H1 (cell line): Measurements from ENCODE around the gene CBLN1. TPM values are rescaled to one million over a fixed set of nuclear protein-coding genes. Genes with fewer than 3 reads are reported as not detected.
A peak's percentile ranks its signal among the peaks of the same experiment; 100 is the strongest.

Experiments used
- CTCF ChIA-PET: fragments of 300-600 bp; sonication (Branson Sonifier 250); formaldehyde crosslinking; loops from one replicate; lab custom pipeline; 2021; ENCODE audit not compliant: partially characterized antibody; lab: Charles Lee
- POLR2A ChIA-PET: fragments of 300-600 bp; sonication (Branson Sonifier 250); formaldehyde crosslinking; loops from one replicate; lab custom pipeline; 2021; ENCODE audit warnings: inconsistent platforms; ENCODE audit not compliant: partially characterized antibody; lab: Charles Lee
- DNase-seq, 2 experiments: peaks; one replicate each; pipeline versions ENCODE4 v3.0.0 to v3.0.0-alpha.2; 2010 to 2022; ENCODE audit warnings: low spot score in 2 of 2, low read depth in 1 of 2, mixed read lengths in 1 of 2
- FAIRE-seq: peaks from 2 replicates; lab custom pipeline; 2011; peaks lifted over from hg19 to GRCh38; lab: Jason Lieb, UNC
- H2AFZ ChIP-seq: 2 replicates; pipeline ENCODE4 v1.8.1; 2012; ENCODE audit warnings: low read length, inconsistent platforms
- H2AK5ac ChIP-seq: 2 replicates; pipeline ENCODE4 v1.6.1; 2013; ENCODE audit warnings: low read depth, low read length
- H2BK120ac ChIP-seq: replicated peaks from 2 replicates; pipeline ENCODE3; 2013; ENCODE audit warnings: low read depth, low read length, inconsistent platforms
- H2BK12ac ChIP-seq: 2 replicates; pipeline ENCODE4 v1.6.1; 2013; ENCODE audit warnings: low read depth, low read length
- H2BK15ac ChIP-seq: 2 replicates; pipeline ENCODE4 v1.6.1; 2013; ENCODE audit warnings: low read length
- H2BK20ac ChIP-seq: 2 replicates; pipeline ENCODE4 v1.6.1; 2013; ENCODE audit warnings: low read length
- H2BK5ac ChIP-seq: 2 replicates; pipeline ENCODE4 v1.6.1; 2013; ENCODE audit warnings: low read depth, low read length
- H3K14ac ChIP-seq: 2 replicates; pipeline ENCODE4 v1.6.1; 2013; ENCODE audit warnings: inconsistent platforms; ENCODE audit not compliant: insufficient read length
- H3K18ac ChIP-seq: 2 replicates; pipeline ENCODE4 v1.6.1; 2013; ENCODE audit warnings: low read length; ENCODE audit errors: extremely low read depth
- H3K23ac ChIP-seq: 2 replicates; pipeline ENCODE4 v1.6.1; 2013; ENCODE audit warnings: inconsistent platforms; ENCODE audit not compliant: insufficient read length
- H3K23me2 ChIP-seq: 2 replicates; pipeline ENCODE4 v1.6.1; 2013; ENCODE audit warnings: low read depth, low read length
- H3K27ac ChIP-seq: 2 replicates; pipeline ENCODE4 v1.6.1; 2011; ENCODE audit warnings: low read depth, low read length, inconsistent platforms
- H3K27me3 ChIP-seq, 4 experiments: replicated peaks in 1 of 4; 1 replicate in 1 of 4; 2 replicates in 3 of 4; pipeline versions ENCODE4 v1.6.1 to v1.8.1; 2011 to 2013; ENCODE audit warnings: low read length in 3 of 4, mild to moderate bottlenecking in 3 of 4, inconsistent platforms in 2 of 4, mixed read lengths in 2 of 4, moderate library complexity in 1 of 4; ENCODE audit not compliant: control insufficient read depth in 3 of 4, insufficient read depth in 3 of 4; ENCODE audit errors: extremely low read depth in 1 of 4
- H3K36me3 ChIP-seq, 4 experiments: 2 replicates each; pipeline versions ENCODE4 v1.6.1 to v1.8.1; 2011 to 2013; ENCODE audit warnings: mild to moderate bottlenecking in 4 of 4, low read length in 3 of 4, moderate library complexity in 2 of 4, control low read depth in 1 of 4, inconsistent platforms in 1 of 4; ENCODE audit not compliant: insufficient read depth in 4 of 4, control insufficient read depth in 2 of 4
- H3K4ac ChIP-seq: replicated peaks from 2 replicates; pipeline ENCODE3; 2013; ENCODE audit warnings: low read length, low read depth, mixed read lengths, inconsistent platforms; ENCODE audit not compliant: insufficient read length
- H3K4me1 ChIP-seq, 4 experiments: replicated peaks in 1 of 4; 1 replicate in 1 of 4; 2 replicates in 3 of 4; pipeline versions ENCODE4 v1.6.1 to v1.8.1; 2011 to 2013; ENCODE audit warnings: low read length in 3 of 4, inconsistent platforms in 2 of 4, mixed read lengths in 1 of 4; ENCODE audit not compliant: insufficient read depth in 4 of 4, control insufficient read depth in 3 of 4
- H3K4me2 ChIP-seq, 2 experiments: 2 replicates each; pipeline versions ENCODE4 v1.6.1 to v1.8.1; 2011 to 2013; ENCODE audit warnings: low read depth in 2 of 2, low read length in 2 of 2, control low read depth in 1 of 2, inconsistent platforms in 1 of 2, mild to moderate bottlenecking in 1 of 2; ENCODE audit not compliant: insufficient read depth in 1 of 2
- H3K4me3 ChIP-seq, 4 experiments: fragments of 200-600, 300-600 bp in 1 of 4; sonication (generic), shearing (Covaris generic), sonication (Bioruptor Twin) in 1 of 4; 2 replicates each; pipeline versions ENCODE4 v1.5.1 to v1.8.1; 2011 to 2016; ENCODE audit warnings: low read length in 4 of 4, low read depth in 3 of 4, control low read depth in 2 of 4, inconsistent platforms in 2 of 4, mild to moderate bottlenecking in 2 of 4, mixed read lengths in 1 of 4, moderate library complexity in 1 of 4; ENCODE audit not compliant: insufficient read depth in 2 of 4; ENCODE audit errors: extremely low read depth in 1 of 4
- H3K56ac ChIP-seq: replicated peaks from 2 replicates; pipeline ENCODE3; 2013; ENCODE audit warnings: low read depth, mild to moderate bottlenecking, mixed read lengths, low read length, inconsistent platforms; ENCODE audit not compliant: insufficient read length
- H3K79me1 ChIP-seq: 2 replicates; pipeline ENCODE4 v1.6.1; 2013; ENCODE audit warnings: low read depth, low read length, control low read depth
- H3K79me2 ChIP-seq, 2 experiments: 2 replicates each; pipeline versions ENCODE4 v1.6.1 to v1.8.1; 2012 to 2013; ENCODE audit warnings: low read length in 2 of 2, mild to moderate bottlenecking in 2 of 2, inconsistent platforms in 1 of 2; ENCODE audit not compliant: insufficient read depth in 2 of 2, control insufficient read depth in 1 of 2
- H3K9ac ChIP-seq, 4 experiments: replicated peaks in 1 of 4; 1 replicate in 1 of 4; 2 replicates in 3 of 4; pipeline versions ENCODE4 v1.6.1 to v1.8.1; 2011 to 2013; ENCODE audit warnings: low read depth in 3 of 4, low read length in 3 of 4, control low read depth in 2 of 4, mild to moderate bottlenecking in 2 of 4, moderate library complexity in 2 of 4, inconsistent platforms in 1 of 4; ENCODE audit errors: extremely low read depth in 1 of 4
- H3K9me3 ChIP-seq, 2 experiments: 2 replicates each; pipeline versions ENCODE4 v1.6.1 to v1.8.1; 2012 to 2013; ENCODE audit warnings: mild to moderate bottlenecking in 2 of 2, moderate library complexity in 2 of 2, control low read depth in 1 of 2, inconsistent platforms in 1 of 2, low read depth in 1 of 2, low read length in 1 of 2, mixed read lengths in 1 of 2; ENCODE audit not compliant: insufficient read depth in 2 of 2
- H4K20me1 ChIP-seq, 2 experiments: replicated peaks in 1 of 2; 2 replicates each; pipeline versions ENCODE3 to v1.8.1; 2011 to 2013; ENCODE audit warnings: inconsistent platforms in 2 of 2, low read length in 2 of 2, mild to moderate bottlenecking in 1 of 2; ENCODE audit not compliant: insufficient read depth in 2 of 2, control insufficient read depth in 1 of 2
- H4K5ac ChIP-seq: 2 replicates; pipeline ENCODE4 v1.6.1; 2013; ENCODE audit warnings: low read length, low read depth, mixed read lengths, inconsistent platforms; ENCODE audit not compliant: insufficient read length
- H4K8ac ChIP-seq: 2 replicates; pipeline ENCODE4 v1.8.0; 2013; ENCODE audit warnings: mild to moderate bottlenecking, moderate library complexity, low read length, inconsistent platforms; ENCODE audit not compliant: insufficient read depth; ENCODE audit errors: extremely low read depth
- H4K91ac ChIP-seq: replicated peaks from 2 replicates; pipeline ENCODE3; 2013; ENCODE audit warnings: low read length, mixed read lengths, inconsistent platforms; ENCODE audit not compliant: insufficient read length
- BACH1 ChIP-seq: IDR thresholded peaks from 2 replicates; pipeline ENCODE4 v1.6.1; 2012; ENCODE audit warnings: low read length, improper control_type of control experiment
- CEBPB ChIP-seq: IDR thresholded peaks from 2 replicates; pipeline ENCODE4 v1.6.1; 2012; ENCODE audit warnings: low read depth, low read length
- EP300 ChIP-seq, 2 experiments: IDR thresholded peaks; 1 replicate in 1 of 2; 2 replicates in 1 of 2; pipeline ENCODE4 v1.6.1; 2011 to 2012; ENCODE audit warnings: low read depth in 2 of 2, low read length in 2 of 2, mild to moderate bottlenecking in 2 of 2, borderline replicate concordance in 1 of 2, inconsistent platforms in 1 of 2, moderate library complexity in 1 of 2
- HDAC2 ChIP-seq, 2 experiments: fragments of 300-600 bp in 1 of 2; sonication (generic) in 1 of 2; IDR thresholded peaks; 2 replicates each; pipeline ENCODE4 v1.6.1; 2011 to 2012; ENCODE audit warnings: low read depth in 2 of 2, low read length in 2 of 2, mild to moderate bottlenecking in 2 of 2, moderate library complexity in 2 of 2, borderline replicate concordance in 1 of 2, inconsistent platforms in 1 of 2
- KDM5A ChIP-seq: fragments of 200-600 bp; IDR thresholded peaks from 2 replicates; pipeline ENCODE4 v1.7.1; 2012; ENCODE audit warnings: mild to moderate bottlenecking, low read length, inconsistent platforms, mixed read lengths
- NANOG ChIP-seq: IDR thresholded peaks from 2 replicates; pipeline ENCODE4 v1.6.1; 2011; ENCODE audit warnings: low read length, low read depth, mild to moderate bottlenecking, inconsistent platforms; ENCODE audit not compliant: insufficient read depth, poor library complexity, severe bottlenecking
- RNF2 ChIP-seq: fragments of 200-900, 300-1000 bp; sonication (generic); IDR thresholded peaks from 2 replicates; pipeline ENCODE4 v1.7.1; 2016; ENCODE audit warnings: borderline replicate concordance, low read depth, mild to moderate bottlenecking, antibody characterized with exemption, low read length; ENCODE audit not compliant: poor library complexity, severe bottlenecking; ENCODE audit errors: missing control alignments
- SAP30 ChIP-seq: fragments of 300-600 bp; sonication (generic); IDR thresholded peaks from 2 replicates; pipeline ENCODE4 v1.7.1; 2012; ENCODE audit warnings: low read length, moderate library complexity, mild to moderate bottlenecking, inconsistent platforms; ENCODE audit not compliant: insufficient read depth, insufficient replicate concordance
- SIN3A ChIP-seq, 2 experiments: IDR thresholded peaks in 1 of 2; conservative IDR thresholded peaks in 1 of 2; 2 replicates each; pipeline ENCODE4 v1.6.1; 2011 to 2012; ENCODE audit warnings: low read length in 2 of 2, improper control_type of control experiment in 1 of 2, low read depth in 1 of 2, mild to moderate bottlenecking in 1 of 2
- TBP ChIP-seq: IDR thresholded peaks from 2 replicates; pipeline ENCODE4 v1.6.1; 2011; ENCODE audit warnings: low read depth, low read length, improper control_type of control experiment
- YY1 ChIP-seq: IDR thresholded peaks from 2 replicates; pipeline ENCODE4 v1.6.1; 2011; ENCODE audit warnings: low read depth, mild to moderate bottlenecking, low read length
- WGBS, 2 experiments: shearing (Covaris generic) in 1 of 2; methylation state at CpG; one replicate each; pipeline versions ENCODE4 v1.1.6 to v1.1.7; 2013 to 2015; ENCODE audit warnings: low lambda C conversion rate in 2 of 2, mixed read lengths in 2 of 2, inconsistent platforms in 1 of 2, low coverage in 1 of 2, missing lambda C conversion rate in 1 of 2; ENCODE audit not compliant: insufficient replicate concordance in 2 of 2, insufficient coverage in 1 of 2, insufficient read length in 1 of 2; ENCODE audit errors: extremely low coverage in 1 of 2, missing lambda C conversion rate in 1 of 2; 5-methylcytosine and 5-hydroxymethylcytosine counted together
- polyA plus RNA-seq, 7 experiments: library from polyadenylated mRNA; depleted of rRNA in 3 of 7; stranded (reverse) in 5 of 7; unstranded in 2 of 7; fragments of >200 nt in 5 of 7; fragments of 200-250 nt in 2 of 7; gene quantifications; 1 replicate in 5 of 7; 2 replicates in 1 of 7; 4 replicates in 1 of 7; pipeline versions ENCODE4 v1.2.1 to v1.2.3, GENCODE V29; 2011 to 2013; ENCODE audit warnings: missing spikeins in 2 of 7, mixed read lengths in 2 of 7
- total RNA-seq: library from RNA; stranded (reverse); fragmentation: NEBNext Ultra II Directional; extraction: Animal tissue kit (Norgen Biotek cat#: 25700); gene quantifications from 2 replicates; pipeline ENCODE4 v1.2.1, GENCODE V29; 2021

The CBLN1 gene
- total and polyA plus RNA-seq, 2 of the 8 experiments (the other 6 are each of a cell fraction or from before 2014, with no cell fraction given): 0.97 to 7.1 TPM

DNA sequence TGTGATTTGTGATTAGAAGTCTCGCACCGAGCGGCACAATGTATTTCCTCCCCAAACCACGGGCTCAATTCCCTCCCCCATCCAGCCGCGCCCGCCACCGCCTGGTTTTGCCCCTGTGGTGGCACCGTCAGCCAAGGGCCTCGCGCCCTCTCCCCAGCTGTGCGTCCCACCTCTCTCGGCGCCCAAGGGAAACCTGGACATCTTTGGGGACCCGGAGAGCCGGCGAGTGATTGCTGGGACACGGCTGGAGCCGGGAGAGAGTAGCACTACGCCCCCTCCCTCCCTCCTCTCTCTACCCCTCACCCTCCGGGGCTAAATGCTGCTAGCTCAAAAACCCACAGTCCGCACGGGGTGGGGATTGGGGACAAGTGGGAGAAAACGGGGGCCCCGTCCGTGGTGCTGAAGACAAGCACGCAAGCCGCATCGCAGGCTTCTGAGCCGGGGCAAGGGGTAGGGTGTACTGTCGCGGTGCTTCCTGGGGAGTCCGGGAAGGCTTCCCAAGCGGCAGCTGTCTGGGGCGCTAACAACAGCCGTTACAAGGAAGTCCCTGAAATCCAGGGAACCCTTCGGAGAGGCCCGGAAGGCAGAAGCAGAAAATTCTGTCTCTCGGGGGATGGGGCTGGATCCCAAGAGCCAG is 1.4 kb downstream of the CBLN1 start:
- H3K14ac ChIP-seq: no peak overlapping the region
- no peaks in the 10 kb centered on the region for H3K36me3 ChIP-seq
- WGBS, 2 experiments: 4% methylated on average over 26 of the region's 39 CpGs; no CpG with 5 or more reads in 1 of the 2 experiments
- H3K27me3 ChIP-seq: peaks cover 74 to 91% (median 89%) of the 10 kb centered on the region in 4 experiments
- no peak overlapping the region for H3K9ac ChIP-seq
- H4K5ac ChIP-seq: no peak overlapping the region
- no peak overlapping the region for H4K91ac ChIP-seq
- peak overlapping the region; percentile 29 to 71 (median 49); a peak in 7 of 8 replicates for H3K4me3 ChIP-seq
- H3K79me2 ChIP-seq: no peaks in the 10 kb centered on the region
- H4K8ac ChIP-seq: no peak overlapping the region
- no peak overlapping the region for H2BK15ac ChIP-seq
- H4K20me1 ChIP-seq: peaks cover 12 to 38% of the 10 kb centered on the region in 2 experiments
- H2AK5ac ChIP-seq: no peak overlapping the region
- peaks cover 24% of the 10 kb centered on the region for H3K23me2 ChIP-seq
- H2AFZ ChIP-seq: no peak overlapping the region
- no peaks in the 10 kb centered on the region for H3K79me1 ChIP-seq
- no peak overlapping the region for H2BK12ac ChIP-seq
- H3K4me1 ChIP-seq: peaks cover 0 to 31% (median 24%) of the 10 kb centered on the region in 4 experiments; a peak in 6 of 7 replicates
- H3K9me3 ChIP-seq: no peaks in the 10 kb centered on the region
- H2BK120ac ChIP-seq: no peak overlapping the region
- POLR2A ChIA-PET: no interaction called here
- no peak overlapping the region for H3K27ac ChIP-seq
- CTCF ChIA-PET: interaction anchor here (0.6 to 0.9 kb wide), 3 partner anchors 44 to 244 kb away, joined by 3 to 6 read pairs (median 5); no protein-coding TSS in a partner anchor
- H2BK20ac ChIP-seq: no peak overlapping the region
- FAIRE-seq: no peak
- H3K4me2 ChIP-seq: peak overlapping the region; percentile 95 to 98
- peak in 1 of 2 experiments; percentile 81 for DNase-seq
- H3K56ac ChIP-seq: no peak overlapping the region
- H3K23ac ChIP-seq: no peak overlapping the region
- H3K4ac ChIP-seq: no peak overlapping the region
- H3K18ac ChIP-seq: no peak overlapping the region; the same call in 1 of the 2 replicates
- H2BK5ac ChIP-seq: no peak overlapping the region
- no peak for TF ChIP-seq KDM5A
- no peak for TF ChIP-seq NANOG
- peak; percentile 53 for TF ChIP-seq BACH1
- TF ChIP-seq EP300 (IDR thresholded peaks at IDR 0.05; ENCODE audit: borderline replicate concordance in 1 of 2, low read depth in 2 of 2, low read length in 2 of 2): no peak
- TF ChIP-seq YY1: no peak
- TF ChIP-seq CEBPB: no peak
- TF ChIP-seq SAP30: peak; percentile 61
- no peak for TF ChIP-seq TBP
- TF ChIP-seq RNF2: peak; percentile 61
- TF ChIP-seq HDAC2 (IDR thresholded peaks at IDR 0.05; ENCODE audit: borderline replicate concordance in 1 of 2, low read depth in 2 of 2, low read length in 2 of 2): peak in 1 of 2 experiments; percentile 93; a peak in 1 of 4 replicates
- TF ChIP-seq SIN3A (conservative IDR thresholded peaks at IDR 0.05 in 1 of 2, IDR thresholded peaks at IDR 0.05 in 1 of 2; ENCODE audit: low read depth in 1 of 2, low read length in 2 of 2): peak in 1 of 2 experiments; percentile 76; a peak in 2 of 4 replicates
